CD4-positive, alpha-beta memory T cell (primary cell): ENCODE data around the gene BCR. TPM values are rescaled to one million over a fixed set of nuclear protein-coding genes. Genes with fewer than 3 reads are reported as not detected.
"Not testable (repeated sequence)": the region's sequence is repeated elsewhere in the genome, so short reads cannot be mapped to it uniquely, and the experiment has no call there.

ENCODE experiments used
- CTCF ChIA-PET: fragments of 350-600 bp; sonication (Branson Sonifier 250); formaldehyde crosslinking; loops from one replicate; lab custom pipeline; 2021; ENCODE audit warnings: inconsistent platforms; ENCODE audit not compliant: partially characterized antibody; lab: Charles Lee
- POLR2A ChIA-PET: fragments of 350-600 bp; sonication (Branson Sonifier 250); formaldehyde crosslinking; loops from one replicate; lab custom pipeline; 2021; ENCODE audit not compliant: partially characterized antibody; lab: Charles Lee
- DNase-seq, 5 donors: peaks; one replicate each; pipeline versions ENCODE4 v3.0.0 to v3.0.0-alpha.2; 2020 to 2022; ENCODE audit warnings: mixed read lengths in 1 of 5
- H3K27ac ChIP-seq: one replicate; pipeline ENCODE4 v1.7.0; 2013; ENCODE audit warnings: low read depth, low read length
- H3K27me3 ChIP-seq: 2 replicates; pipeline ENCODE4 v1.7.0; 2013; ENCODE audit warnings: mild to moderate bottlenecking, low read length, moderate library complexity; ENCODE audit not compliant: insufficient read depth
- H3K36me3 ChIP-seq: 2 replicates; pipeline ENCODE4 v1.7.0; 2013; ENCODE audit warnings: mild to moderate bottlenecking, low read length, moderate library complexity; ENCODE audit not compliant: insufficient read depth
- H3K4me1 ChIP-seq: 2 replicates; pipeline ENCODE4 v1.7.0; 2013; ENCODE audit warnings: mild to moderate bottlenecking, low read length, moderate library complexity; ENCODE audit not compliant: insufficient read depth
- H3K4me3 ChIP-seq, 2 donors: one replicate each; pipeline ENCODE4 v1.7.0; 2013; ENCODE audit warnings: low read length in 2 of 2, mild to moderate bottlenecking in 1 of 2
- H3K9me3 ChIP-seq, 2 donors: one replicate each; pipeline ENCODE4 v1.7.0; 2013; ENCODE audit warnings: low read length in 2 of 2, control low read depth in 1 of 2; ENCODE audit not compliant: control insufficient read depth in 1 of 2
- H3K27ac Mint-ChIP-seq, 7 donors: one replicate each; pipeline ENCODE4 v1.8.0; 2020 to 2021; ENCODE audit warnings: mixed read lengths in 7 of 7, mild to moderate bottlenecking in 6 of 7, inconsistent platforms in 3 of 7, moderate library complexity in 3 of 7
- H3K27me3 Mint-ChIP-seq, 2 donors: one replicate each; pipeline ENCODE4 v1.8.0; 2020 to 2021; ENCODE audit warnings: mixed read lengths in 2 of 2
- H3K36me3 Mint-ChIP-seq, 2 donors: one replicate each; pipeline ENCODE4 v1.8.0; 2020 to 2021; ENCODE audit warnings: mixed read lengths in 2 of 2, inconsistent platforms in 1 of 2, mild to moderate bottlenecking in 1 of 2
- H3K4me1 Mint-ChIP-seq, 4 donors: one replicate each; pipeline ENCODE4 v1.8.0; 2020 to 2021; ENCODE audit warnings: mixed read lengths in 4 of 4, mild to moderate bottlenecking in 1 of 4
- H3K4me3 Mint-ChIP-seq, 8 donors: one replicate each; pipeline ENCODE4 v1.8.0; 2020 to 2021; ENCODE audit warnings: mixed read lengths in 8 of 8, mild to moderate bottlenecking in 7 of 8, moderate library complexity in 6 of 8, inconsistent platforms in 3 of 8
- H3K9me3 Mint-ChIP-seq, 8 donors: one replicate each; pipeline ENCODE4 v1.8.0; 2020 to 2021; ENCODE audit warnings: mixed read lengths in 8 of 8, mild to moderate bottlenecking in 5 of 8, inconsistent platforms in 3 of 8, moderate library complexity in 1 of 8
- intact Hi-C: fragments of 100-400 bp; cut with micrococcal nuclease; formaldehyde crosslinking; loops from one replicate; pipeline ENCODE4 v1.15.1; 2023
- polyA plus RNA-seq, 2 donors: library from polyadenylated mRNA; unstranded; fragments of 300-500 nt; fragmentation: Illumina TruSeq; gene quantifications; one replicate each; pipeline ENCODE4 v1.2.3, GENCODE V29; 2021
- total RNA-seq, 2 experiments: library from RNA; stranded (reverse); gene quantifications; one replicate each; pipeline ENCODE4 v1.2.3, GENCODE V29; 2021

The BCR gene
- total and polyA plus RNA-seq, 4 experiments from 2014 or later: 3.3 to 75.6 (median 51.2) TPM

DNA sequence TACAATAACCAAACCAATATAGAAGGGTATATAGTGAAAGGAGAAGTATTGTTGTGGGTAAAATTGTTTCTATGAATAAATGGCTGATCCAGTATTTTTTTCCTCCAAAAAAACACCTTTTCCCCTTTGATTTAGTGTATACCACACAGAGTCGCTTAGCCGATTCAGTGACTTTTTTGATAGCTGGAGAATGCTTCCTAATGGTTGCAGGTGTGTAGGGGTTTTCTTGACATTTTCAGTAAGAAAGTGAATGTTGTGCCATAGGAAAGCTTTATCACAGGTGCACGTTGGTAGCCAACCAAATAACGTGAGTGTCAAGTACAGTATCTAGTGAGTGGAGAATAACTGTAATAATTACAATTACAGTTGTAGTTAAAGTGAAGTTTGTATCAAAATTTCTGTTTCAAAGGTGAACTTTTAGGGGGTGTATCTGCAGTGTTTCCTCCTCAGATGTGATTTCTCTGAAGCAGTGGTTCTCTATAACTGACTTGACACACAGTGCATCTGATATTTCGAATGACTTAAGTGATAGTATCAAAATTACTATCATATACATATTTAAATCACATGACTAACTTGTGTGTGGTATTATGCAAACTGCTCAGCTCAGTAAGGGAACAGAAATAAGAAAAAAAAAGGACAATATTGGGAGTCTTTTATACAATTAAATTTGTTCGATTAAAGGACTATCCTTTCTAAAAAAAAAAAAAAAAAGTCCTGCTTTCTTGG lies 143.8 kb downstream of the BCR start:
- H3K4me3 Mint-ChIP-seq, H3K4me1 Mint-ChIP-seq, H3K27me3 ChIP-seq, H3K4me1 ChIP-seq, H3K27ac ChIP-seq, intact Hi-C loops, H3K27me3 Mint-ChIP-seq, POLR2A ChIA-PET, H3K4me3 ChIP-seq, H3K9me3 Mint-ChIP-seq, H3K27ac Mint-ChIP-seq, H3K36me3 Mint-ChIP-seq, H3K9me3 ChIP-seq, H3K36me3 ChIP-seq, DNase-seq: not testable (repeated sequence)
- CTCF ChIA-PET: interaction anchor here (0.6 kb wide), 1 partner anchor 62 kb away, joined by 3 read pairs; no protein-coding TSS in a partner anchor

DNA sequence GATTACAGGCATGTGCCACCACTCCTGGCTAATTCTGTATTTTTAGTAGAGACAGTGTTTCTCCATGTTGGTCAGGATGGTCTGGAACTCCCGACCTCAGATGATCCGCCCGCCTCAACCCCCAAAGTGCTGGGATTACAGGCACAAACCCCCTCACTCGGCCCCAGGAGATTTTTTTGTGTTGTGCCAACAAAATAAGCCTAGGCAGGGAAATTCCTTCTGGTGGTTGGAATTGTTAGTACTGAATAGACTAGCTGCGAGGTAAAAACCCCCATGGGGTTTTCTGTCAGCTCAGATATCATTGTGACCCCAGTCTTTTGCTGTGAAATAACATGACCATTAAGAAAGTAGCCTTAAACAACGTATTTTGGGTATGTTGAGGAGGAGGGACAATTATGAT lies 144.9 kb downstream of the BCR start:
- POLR2A ChIA-PET: no interaction called here
- H3K4me3 ChIP-seq: no peak overlapping the region
- H3K9me3 ChIP-seq: no peaks in the 10 kb centered on the region
- H3K4me1 ChIP-seq: no peaks in the 10 kb centered on the region
- Mint-ChIP-seq H3K4me3 (no peak overlapping the region), H3K27ac (no peak overlapping the region), H3K4me1 (no peaks in the 10 kb centered on the region), H3K9me3 (no peaks in the 10 kb centered on the region), H3K27me3 (peaks cover 0 to 1% of the 10 kb centered on the region in 2 donors), H3K36me3 (peaks cover 0 to 5% of the 10 kb centered on the region in 2 donors)
- H3K27ac ChIP-seq: no peak overlapping the region
- DNase-seq: no peak
- intact Hi-C loops: no loop called here
- H3K27me3 ChIP-seq: no peaks in the 10 kb centered on the region
- CTCF ChIA-PET: no interaction called here
- H3K36me3 ChIP-seq: no peaks in the 10 kb centered on the region

DNA sequence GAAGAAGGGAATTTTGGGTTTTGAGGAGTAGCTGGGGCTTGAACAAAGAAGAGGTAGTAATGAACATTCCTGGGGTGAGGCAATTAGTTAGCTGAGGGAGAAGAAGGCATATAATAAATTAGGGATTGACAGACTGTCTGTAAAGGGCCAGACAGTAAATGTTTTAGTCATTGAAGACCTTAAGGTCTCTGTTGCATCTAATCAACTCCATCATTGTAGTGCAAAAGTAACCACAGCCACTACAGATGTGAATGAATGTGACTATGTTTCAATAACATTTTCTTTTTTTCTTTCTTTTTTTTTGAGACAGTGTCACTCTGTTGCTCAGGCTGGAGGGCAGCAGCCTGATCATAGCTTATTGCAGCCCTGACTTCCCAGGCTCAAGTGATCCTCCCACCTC lies 153.5 kb downstream of the BCR start:
- CTCF ChIA-PET, H3K4me1 ChIP-seq, H3K9me3 ChIP-seq, H3K4me3 ChIP-seq, H3K4me1 Mint-ChIP-seq, H3K27me3 ChIP-seq, H3K36me3 Mint-ChIP-seq, DNase-seq, H3K27ac ChIP-seq, H3K36me3 ChIP-seq, intact Hi-C loops, H3K9me3 Mint-ChIP-seq, H3K27ac Mint-ChIP-seq, H3K27me3 Mint-ChIP-seq, H3K4me3 Mint-ChIP-seq, POLR2A ChIA-PET: not testable (repeated sequence)

DNA sequence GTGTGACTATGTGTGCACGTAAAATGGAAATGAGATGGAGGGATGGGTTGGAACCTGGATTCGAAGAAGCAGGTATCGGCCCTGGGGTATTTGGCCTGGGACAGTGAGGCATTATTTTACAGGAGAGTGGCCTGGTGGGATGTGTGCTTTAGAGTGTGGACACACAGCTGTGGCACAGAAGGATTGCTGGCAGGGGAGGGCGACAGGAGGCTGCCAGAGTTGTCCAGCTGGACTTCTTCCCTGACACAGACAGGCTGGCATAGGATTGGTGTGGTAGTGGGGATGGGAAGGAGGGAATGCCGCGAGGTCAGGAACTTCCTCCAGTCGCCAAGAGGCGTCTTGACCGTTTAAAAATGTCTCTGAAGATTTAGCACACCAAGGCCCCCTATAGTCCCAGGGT lies 157.4 kb downstream of the BCR start:
- H3K9me3 ChIP-seq, H3K4me1 ChIP-seq, CTCF ChIA-PET, H3K36me3 Mint-ChIP-seq, H3K27ac ChIP-seq, H3K4me1 Mint-ChIP-seq, H3K27me3 Mint-ChIP-seq, H3K9me3 Mint-ChIP-seq, H3K27me3 ChIP-seq, POLR2A ChIA-PET, H3K4me3 Mint-ChIP-seq, H3K4me3 ChIP-seq, intact Hi-C loops, H3K36me3 ChIP-seq, H3K27ac Mint-ChIP-seq, DNase-seq: not testable (repeated sequence)

DNA sequence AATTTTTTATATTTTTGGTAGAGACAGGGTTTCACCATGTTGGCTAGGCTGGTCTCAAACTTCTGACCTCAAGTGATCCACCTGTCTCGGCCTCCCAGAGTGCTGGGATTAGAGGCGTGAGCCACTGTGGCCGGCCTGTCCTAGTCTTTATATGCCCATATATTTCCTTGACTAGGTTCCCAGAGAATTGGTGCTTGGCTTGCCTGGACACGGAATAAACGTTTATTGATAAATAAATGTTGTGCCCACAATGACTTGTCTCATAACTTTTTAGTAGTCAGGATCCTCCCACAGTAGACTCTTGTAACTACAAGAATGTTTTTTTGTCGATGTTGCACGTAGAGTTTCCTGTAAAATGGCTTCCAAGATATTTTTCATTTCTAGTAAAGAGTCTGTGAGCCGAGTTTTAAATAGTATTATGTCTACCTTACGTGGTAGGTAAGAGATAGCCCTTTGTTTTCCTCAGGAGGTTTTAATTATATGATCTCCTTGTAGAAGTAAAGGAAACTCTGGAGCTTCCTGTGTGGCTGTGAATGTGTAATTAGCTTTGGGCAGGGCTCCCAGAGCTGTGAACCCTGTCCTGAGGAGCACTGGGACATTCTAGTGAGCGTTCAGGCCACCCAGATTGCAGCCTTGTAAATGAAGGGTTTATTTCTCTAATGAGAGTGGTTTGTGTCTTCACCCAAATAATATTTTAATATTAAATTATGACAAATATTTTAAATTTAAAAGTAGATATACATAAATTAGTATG lies 161.8 kb downstream of the BCR start:
- intact Hi-C loops, H3K27me3 Mint-ChIP-seq, H3K4me3 ChIP-seq, DNase-seq, H3K27me3 ChIP-seq, H3K4me1 Mint-ChIP-seq, H3K4me3 Mint-ChIP-seq, H3K36me3 Mint-ChIP-seq, H3K27ac Mint-ChIP-seq, H3K9me3 Mint-ChIP-seq, H3K4me1 ChIP-seq, CTCF ChIA-PET, H3K36me3 ChIP-seq, H3K27ac ChIP-seq, POLR2A ChIA-PET, H3K9me3 ChIP-seq: not testable (repeated sequence)

DNA sequence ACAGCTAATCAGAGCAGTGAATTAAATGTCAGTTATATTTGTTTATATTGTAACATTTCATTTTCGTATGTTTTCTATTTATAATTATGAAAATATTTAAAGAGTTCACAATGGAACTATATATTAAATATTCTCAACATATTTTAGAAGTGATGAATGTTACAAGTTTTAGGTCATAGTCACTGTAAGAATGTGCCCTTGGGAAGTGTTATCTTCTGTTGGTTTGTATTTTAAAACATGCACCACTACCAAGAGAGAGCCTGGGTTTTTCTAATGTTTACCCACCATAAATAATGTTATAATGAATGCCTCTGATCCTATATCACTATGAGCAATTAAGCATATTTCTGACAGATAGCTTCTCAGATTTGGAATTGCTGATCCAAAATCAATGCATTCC lies 171.0 kb downstream of the BCR start:
- Histone ChIP-seq H3K4me1 (no peaks in the 10 kb centered on the region), H3K27ac (no peak overlapping the region), H3K9me3 (no peaks in the 10 kb centered on the region), H3K4me3 (no peak overlapping the region), H3K27me3 (no peaks in the 10 kb centered on the region), H3K36me3 (no peaks in the 10 kb centered on the region)
- Mint-ChIP-seq H3K4me3 (no peak overlapping the region), H3K27ac (no peak overlapping the region), H3K27me3 (peaks cover 14 to 18% of the 10 kb centered on the region in 2 donors), H3K4me1 (peaks cover 0 to 3% (median 0%) of the 10 kb centered on the region in 4 donors), H3K36me3 (no peaks in the 10 kb centered on the region), H3K9me3 (no peaks in the 10 kb centered on the region)
- ChIA-PET CTCF (no interaction called here), POLR2A (no interaction called here)
- intact Hi-C loops: no loop called here
- DNase-seq: no peak

DNA sequence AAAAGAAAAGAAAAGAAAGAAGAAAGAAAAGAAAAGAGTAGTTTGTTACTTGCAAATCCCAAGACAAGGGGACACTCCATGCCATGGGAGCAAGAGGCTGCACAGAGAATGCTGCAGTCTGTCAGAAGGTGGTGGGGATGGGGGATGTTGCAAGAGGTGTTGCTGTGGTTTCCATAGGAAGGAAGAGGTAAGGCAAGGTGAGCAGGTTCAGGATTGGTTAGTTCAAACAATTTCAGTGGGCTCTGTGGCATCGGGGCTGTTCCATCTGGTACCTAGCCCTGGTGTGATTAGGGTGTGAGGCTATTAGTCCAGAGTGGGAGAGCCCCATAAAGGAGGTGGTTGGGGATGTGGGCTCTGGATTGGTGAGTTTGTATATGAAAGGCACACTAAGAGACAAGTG lies 172.7 kb downstream of the BCR start:
- H3K4me3 Mint-ChIP-seq: no peak overlapping the region
- H3K9me3 Mint-ChIP-seq: no peaks in the 10 kb centered on the region
- H3K27ac Mint-ChIP-seq: no peak overlapping the region
- no peaks in the 10 kb centered on the region for H3K27me3 ChIP-seq
- H3K36me3 ChIP-seq: no peaks in the 10 kb centered on the region
- H3K4me1 ChIP-seq: no peaks in the 10 kb centered on the region
- peaks cover 0 to 3% (median 0%) of the 10 kb centered on the region in 4 donors for H3K4me1 Mint-ChIP-seq
- intact Hi-C loops: no loop called here
- no peaks in the 10 kb centered on the region for H3K9me3 ChIP-seq
- H3K27ac ChIP-seq: no peak overlapping the region
- ChIA-PET POLR2A (no interaction called here), CTCF (no interaction called here)
- no peaks in the 10 kb centered on the region for H3K36me3 Mint-ChIP-seq
- DNase-seq: no peak
- peaks cover 12 to 14% of the 10 kb centered on the region in 2 donors for H3K27me3 Mint-ChIP-seq
- no peak overlapping the region for H3K4me3 ChIP-seq
